ENCODE results near the gene CACNA2D2. TPM values are rescaled to one million over a fixed set of nuclear protein-coding genes. Genes with fewer than 3 reads are reported as not detected.

CACNA2D2 gene
- total and polyA plus RNA-seq, 2 of the 8 experiments (the other 6 are each of a cell fraction or from before 2014, with no cell fraction given): 14.1 to 25.0 TPM

DNA sequence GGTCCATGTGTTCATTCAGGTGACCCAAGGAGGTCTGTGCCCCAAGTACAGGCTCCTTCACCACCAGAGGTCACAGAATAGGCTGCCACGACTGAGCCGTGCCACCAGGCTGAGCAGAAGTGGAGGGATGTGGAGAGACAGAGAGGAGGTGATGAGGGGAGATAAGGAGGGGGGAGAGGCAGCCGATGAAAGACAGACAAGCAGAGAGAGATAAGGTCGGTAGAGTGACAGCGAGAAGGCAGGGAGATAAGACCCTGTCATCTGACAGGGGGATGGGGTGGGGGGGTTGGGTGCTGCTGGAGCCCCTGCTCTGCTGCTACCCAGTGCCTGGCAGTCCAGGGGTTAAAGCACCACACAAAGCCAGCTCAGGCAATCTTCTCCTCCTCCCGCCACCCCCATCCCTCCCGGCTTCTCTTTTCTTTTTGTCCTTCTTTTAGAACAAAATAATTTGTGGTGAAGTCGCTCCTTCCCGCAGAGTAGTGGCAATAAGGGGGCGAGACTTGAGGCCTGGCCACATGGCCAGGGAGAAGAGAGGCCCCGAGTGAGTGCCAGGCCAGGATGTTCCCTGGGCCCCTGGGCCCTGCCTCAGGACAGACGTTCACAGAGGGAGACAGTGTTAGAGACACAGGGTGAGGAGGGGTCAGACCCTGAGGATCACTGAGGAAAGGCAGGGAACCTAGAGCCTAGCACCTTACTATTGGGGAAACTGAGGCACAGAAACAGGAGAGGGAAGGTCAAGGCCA, 67.9 kb downstream of the CACNA2D2 start (continued):
- TF ChIP-seq, protein P1, sequence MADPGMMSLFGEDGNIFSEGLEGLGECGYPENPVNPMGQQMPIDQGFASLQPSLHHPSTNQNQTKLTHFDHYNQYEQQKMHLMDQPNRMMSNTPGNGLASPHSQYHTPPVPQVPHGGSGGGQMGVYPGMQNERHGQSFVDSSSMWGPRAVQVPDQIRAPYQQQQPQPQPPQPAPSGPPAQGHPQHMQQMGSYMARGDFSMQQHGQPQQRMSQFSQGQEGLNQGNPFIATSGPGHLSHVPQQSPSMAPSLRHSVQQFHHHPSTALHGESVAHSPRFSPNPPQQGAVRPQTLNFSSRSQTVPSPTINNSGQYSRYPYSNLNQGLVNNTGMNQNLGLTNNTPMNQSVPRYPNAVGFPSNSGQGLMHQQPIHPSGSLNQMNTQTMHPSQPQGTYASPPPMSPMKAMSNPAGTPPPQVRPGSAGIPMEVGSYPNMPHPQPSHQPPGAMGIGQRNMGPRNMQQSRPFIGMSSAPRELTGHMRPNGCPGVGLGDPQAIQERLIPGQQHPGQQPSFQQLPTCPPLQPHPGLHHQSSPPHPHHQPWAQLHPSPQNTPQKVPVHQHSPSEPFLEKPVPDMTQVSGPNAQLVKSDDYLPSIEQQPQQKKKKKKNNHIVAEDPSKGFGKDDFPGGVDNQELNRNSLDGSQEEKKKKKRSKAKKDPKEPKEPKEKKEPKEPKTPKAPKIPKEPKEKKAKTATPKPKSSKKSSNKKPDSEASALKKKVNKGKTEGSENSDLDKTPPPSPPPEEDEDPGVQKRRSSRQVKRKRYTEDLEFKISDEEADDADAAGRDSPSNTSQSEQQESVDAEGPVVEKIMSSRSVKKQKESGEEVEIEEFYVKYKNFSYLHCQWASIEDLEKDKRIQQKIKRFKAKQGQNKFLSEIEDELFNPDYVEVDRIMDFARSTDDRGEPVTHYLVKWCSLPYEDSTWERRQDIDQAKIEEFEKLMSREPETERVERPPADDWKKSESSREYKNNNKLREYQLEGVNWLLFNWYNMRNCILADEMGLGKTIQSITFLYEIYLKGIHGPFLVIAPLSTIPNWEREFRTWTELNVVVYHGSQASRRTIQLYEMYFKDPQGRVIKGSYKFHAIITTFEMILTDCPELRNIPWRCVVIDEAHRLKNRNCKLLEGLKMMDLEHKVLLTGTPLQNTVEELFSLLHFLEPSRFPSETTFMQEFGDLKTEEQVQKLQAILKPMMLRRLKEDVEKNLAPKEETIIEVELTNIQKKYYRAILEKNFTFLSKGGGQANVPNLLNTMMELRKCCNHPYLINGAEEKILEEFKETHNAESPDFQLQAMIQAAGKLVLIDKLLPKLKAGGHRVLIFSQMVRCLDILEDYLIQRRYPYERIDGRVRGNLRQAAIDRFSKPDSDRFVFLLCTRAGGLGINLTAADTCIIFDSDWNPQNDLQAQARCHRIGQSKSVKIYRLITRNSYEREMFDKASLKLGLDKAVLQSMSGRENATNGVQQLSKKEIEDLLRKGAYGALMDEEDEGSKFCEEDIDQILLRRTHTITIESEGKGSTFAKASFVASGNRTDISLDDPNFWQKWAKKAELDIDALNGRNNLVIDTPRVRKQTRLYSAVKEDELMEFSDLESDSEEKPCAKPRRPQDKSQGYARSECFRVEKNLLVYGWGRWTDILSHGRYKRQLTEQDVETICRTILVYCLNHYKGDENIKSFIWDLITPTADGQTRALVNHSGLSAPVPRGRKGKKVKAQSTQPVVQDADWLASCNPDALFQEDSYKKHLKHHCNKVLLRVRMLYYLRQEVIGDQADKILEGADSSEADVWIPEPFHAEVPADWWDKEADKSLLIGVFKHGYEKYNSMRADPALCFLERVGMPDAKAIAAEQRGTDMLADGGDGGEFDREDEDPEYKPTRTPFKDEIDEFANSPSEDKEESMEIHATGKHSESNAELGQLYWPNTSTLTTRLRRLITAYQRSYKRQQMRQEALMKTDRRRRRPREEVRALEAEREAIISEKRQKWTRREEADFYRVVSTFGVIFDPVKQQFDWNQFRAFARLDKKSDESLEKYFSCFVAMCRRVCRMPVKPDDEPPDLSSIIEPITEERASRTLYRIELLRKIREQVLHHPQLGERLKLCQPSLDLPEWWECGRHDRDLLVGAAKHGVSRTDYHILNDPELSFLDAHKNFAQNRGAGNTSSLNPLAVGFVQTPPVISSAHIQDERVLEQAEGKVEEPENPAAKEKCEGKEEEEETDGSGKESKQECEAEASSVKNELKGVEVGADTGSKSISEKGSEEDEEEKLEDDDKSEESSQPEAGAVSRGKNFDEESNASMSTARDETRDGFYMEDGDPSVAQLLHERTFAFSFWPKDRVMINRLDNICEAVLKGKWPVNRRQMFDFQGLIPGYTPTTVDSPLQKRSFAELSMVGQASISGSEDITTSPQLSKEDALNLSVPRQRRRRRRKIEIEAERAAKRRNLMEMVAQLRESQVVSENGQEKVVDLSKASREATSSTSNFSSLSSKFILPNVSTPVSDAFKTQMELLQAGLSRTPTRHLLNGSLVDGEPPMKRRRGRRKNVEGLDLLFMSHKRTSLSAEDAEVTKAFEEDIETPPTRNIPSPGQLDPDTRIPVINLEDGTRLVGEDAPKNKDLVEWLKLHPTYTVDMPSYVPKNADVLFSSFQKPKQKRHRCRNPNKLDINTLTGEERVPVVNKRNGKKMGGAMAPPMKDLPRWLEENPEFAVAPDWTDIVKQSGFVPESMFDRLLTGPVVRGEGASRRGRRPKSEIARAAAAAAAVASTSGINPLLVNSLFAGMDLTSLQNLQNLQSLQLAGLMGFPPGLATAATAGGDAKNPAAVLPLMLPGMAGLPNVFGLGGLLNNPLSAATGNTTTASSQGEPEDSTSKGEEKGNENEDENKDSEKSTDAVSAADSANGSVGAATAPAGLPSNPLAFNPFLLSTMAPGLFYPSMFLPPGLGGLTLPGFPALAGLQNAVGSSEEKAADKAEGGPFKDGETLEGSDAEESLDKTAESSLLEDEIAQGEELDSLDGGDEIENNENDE (IDR thresholded peaks at IDR 0.05; ENCODE audit: insufficient replicate concordance, low read length): no peak
- TF ChIP-seq CBX8 (IDR thresholded peaks at IDR 0.05; ENCODE audit: borderline replicate concordance, low read depth, low read length) (no peak), SIN3A (conservative IDR thresholded peaks at IDR 0.05 in 1 of 2, IDR thresholded peaks at IDR 0.05 in 1 of 2; ENCODE audit: low read depth in 1 of 2, low read length in 2 of 2) (no peak), MAX (IDR thresholded peaks at IDR 0.05) (no peak), SP4 (IDR thresholded peaks at IDR 0.05; ENCODE audit: low read length) (no peak), POLR2AphosphoS5 (IDR thresholded peaks at IDR 0.05; ENCODE audit: low read depth, low read length) (no peak), SIX5 (IDR thresholded peaks at IDR 0.05; ENCODE audit: low read depth, low read length) (no peak), SAP30 (IDR thresholded peaks at IDR 0.05; ENCODE audit: insufficient read depth, insufficient replicate concordance, low read length) (no peak), RXRA (IDR thresholded peaks at IDR 0.05; ENCODE audit: insufficient read depth, low read depth, low read length) (no peak), ASH2L (IDR thresholded peaks at IDR 0.05; ENCODE audit: low read length) (no peak)

All from H1 (cell line).